ENCODE measurements around the gene DNHD1.

- TF ChIP-seq CTCF (IDR thresholded peaks at IDR 0.05), result no peak
- no peak for TF ChIP-seq SIN3A (IDR thresholded peaks at IDR 0.05; ENCODE audit: borderline replicate concordance, insufficient read depth, low read depth, low read length)
- TF ChIP-seq, protein P1, sequence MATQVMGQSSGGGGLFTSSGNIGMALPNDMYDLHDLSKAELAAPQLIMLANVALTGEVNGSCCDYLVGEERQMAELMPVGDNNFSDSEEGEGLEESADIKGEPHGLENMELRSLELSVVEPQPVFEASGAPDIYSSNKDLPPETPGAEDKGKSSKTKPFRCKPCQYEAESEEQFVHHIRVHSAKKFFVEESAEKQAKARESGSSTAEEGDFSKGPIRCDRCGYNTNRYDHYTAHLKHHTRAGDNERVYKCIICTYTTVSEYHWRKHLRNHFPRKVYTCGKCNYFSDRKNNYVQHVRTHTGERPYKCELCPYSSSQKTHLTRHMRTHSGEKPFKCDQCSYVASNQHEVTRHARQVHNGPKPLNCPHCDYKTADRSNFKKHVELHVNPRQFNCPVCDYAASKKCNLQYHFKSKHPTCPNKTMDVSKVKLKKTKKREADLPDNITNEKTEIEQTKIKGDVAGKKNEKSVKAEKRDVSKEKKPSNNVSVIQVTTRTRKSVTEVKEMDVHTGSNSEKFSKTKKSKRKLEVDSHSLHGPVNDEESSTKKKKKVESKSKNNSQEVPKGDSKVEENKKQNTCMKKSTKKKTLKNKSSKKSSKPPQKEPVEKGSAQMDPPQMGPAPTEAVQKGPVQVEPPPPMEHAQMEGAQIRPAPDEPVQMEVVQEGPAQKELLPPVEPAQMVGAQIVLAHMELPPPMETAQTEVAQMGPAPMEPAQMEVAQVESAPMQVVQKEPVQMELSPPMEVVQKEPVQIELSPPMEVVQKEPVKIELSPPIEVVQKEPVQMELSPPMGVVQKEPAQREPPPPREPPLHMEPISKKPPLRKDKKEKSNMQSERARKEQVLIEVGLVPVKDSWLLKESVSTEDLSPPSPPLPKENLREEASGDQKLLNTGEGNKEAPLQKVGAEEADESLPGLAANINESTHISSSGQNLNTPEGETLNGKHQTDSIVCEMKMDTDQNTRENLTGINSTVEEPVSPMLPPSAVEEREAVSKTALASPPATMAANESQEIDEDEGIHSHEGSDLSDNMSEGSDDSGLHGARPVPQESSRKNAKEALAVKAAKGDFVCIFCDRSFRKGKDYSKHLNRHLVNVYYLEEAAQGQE (IDR thresholded peaks at IDR 0.05; ENCODE audit: insufficient read depth in 1 of 2, low read depth in 2 of 2, low read length in 1 of 2), result no peak
Measured at GRCh38 chr11:6485661-6486060, 11.4 kb upstream of the DNHD1 start.

Measured in Panc1 (cell line).